ENCODE measurements around the gene ZIC4. TPM values are rescaled to one million over a fixed set of nuclear protein-coding genes. Genes with fewer than 3 reads are reported as not detected.

The ZIC4 gene
- total RNA-seq, 1 donor from 2014 or later = not detected

DNA sequence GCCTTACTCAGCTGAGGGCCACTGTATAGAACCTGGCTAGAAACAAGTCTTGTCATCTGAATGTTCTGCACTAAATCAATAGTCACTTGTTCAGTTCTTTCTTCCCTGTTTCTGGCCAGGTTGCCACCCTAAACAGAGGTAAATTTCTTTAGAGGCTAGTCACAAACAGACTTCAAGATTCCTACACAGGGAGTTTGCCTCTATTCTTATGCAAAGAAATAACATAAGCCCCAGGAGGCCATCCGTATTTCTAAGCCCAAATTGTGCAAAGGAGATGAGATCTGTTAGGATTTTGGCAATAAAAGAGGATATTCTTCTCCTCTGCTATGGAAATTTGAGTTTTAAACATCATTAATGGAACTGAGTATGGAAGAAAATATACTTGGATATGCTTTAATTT, 4.9 kb downstream of the ZIC4 start:
- no peak overlapping the region for H3K27ac Mint-ChIP-seq (ENCODE audit: unreplicated experiment)
- no peak for DNase-seq
- H3K9me3 Mint-ChIP-seq (ENCODE audit: unreplicated experiment) = peaks cover 8% of the 10 kb centered on the region
- TF ChIP-seq, protein P1, sequence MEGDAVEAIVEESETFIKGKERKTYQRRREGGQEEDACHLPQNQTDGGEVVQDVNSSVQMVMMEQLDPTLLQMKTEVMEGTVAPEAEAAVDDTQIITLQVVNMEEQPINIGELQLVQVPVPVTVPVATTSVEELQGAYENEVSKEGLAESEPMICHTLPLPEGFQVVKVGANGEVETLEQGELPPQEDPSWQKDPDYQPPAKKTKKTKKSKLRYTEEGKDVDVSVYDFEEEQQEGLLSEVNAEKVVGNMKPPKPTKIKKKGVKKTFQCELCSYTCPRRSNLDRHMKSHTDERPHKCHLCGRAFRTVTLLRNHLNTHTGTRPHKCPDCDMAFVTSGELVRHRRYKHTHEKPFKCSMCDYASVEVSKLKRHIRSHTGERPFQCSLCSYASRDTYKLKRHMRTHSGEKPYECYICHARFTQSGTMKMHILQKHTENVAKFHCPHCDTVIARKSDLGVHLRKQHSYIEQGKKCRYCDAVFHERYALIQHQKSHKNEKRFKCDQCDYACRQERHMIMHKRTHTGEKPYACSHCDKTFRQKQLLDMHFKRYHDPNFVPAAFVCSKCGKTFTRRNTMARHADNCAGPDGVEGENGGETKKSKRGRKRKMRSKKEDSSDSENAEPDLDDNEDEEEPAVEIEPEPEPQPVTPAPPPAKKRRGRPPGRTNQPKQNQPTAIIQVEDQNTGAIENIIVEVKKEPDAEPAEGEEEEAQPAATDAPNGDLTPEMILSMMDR (IDR thresholded peaks at IDR 0.05; ENCODE audit: partially characterized antibody, unreplicated experiment) = no peak
- H3K36me3 Mint-ChIP-seq (ENCODE audit: unreplicated experiment) = no peaks in the 10 kb centered on the region
- no peak overlapping the region for H3K4me3 Mint-ChIP-seq (ENCODE audit: unreplicated experiment)
- H3K4me1 Mint-ChIP-seq (ENCODE audit: low read depth, unreplicated experiment) = no peaks in the 10 kb centered on the region
- H3K27me3 Mint-ChIP-seq (ENCODE audit: unreplicated experiment) = peaks cover 46% of the 10 kb centered on the region

GRCh38 chr3:147400999-147401398, 5.3 kb downstream of the ZIC4 start:
- H3K27ac Mint-ChIP-seq (ENCODE audit: unreplicated experiment) = no peak overlapping the region
- peaks cover 46% of the 10 kb centered on the region for H3K27me3 Mint-ChIP-seq (ENCODE audit: unreplicated experiment)
- TF ChIP-seq, protein P1 (IDR thresholded peaks at IDR 0.05; ENCODE audit: partially characterized antibody, unreplicated experiment) = no peak
- H3K36me3 Mint-ChIP-seq (ENCODE audit: unreplicated experiment) = no peaks in the 10 kb centered on the region
- no peak overlapping the region for H3K4me3 Mint-ChIP-seq (ENCODE audit: unreplicated experiment)
- H3K9me3 Mint-ChIP-seq (ENCODE audit: unreplicated experiment) = peaks cover 8% of the 10 kb centered on the region
- DNase-seq = no peak
- H3K4me1 Mint-ChIP-seq (ENCODE audit: low read depth, unreplicated experiment) = no peaks in the 10 kb centered on the region

DNA sequence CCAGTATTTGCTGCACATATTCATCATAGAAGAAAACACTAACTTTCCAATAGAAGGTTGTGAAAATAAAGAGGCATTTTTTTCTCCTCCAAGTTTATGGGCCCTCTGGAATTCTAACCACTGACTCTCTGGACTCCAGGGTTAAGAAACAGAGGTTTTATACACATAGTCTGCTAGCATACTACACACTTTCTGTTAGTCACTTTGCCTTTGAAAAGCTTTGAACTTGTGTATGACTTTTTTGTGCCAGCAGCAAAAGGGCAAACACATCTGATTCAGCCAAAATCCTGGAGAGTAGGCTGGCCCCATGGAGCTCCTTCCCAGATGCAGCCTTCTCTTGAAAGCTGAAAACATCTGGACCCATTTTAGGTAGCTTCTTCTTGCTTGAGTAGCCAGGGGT, 6.2 kb downstream of the ZIC4 start:
- Mint-ChIP-seq H3K27ac (ENCODE audit: unreplicated experiment) (no peak overlapping the region), H3K4me3 (ENCODE audit: unreplicated experiment) (no peak overlapping the region), H3K36me3 (ENCODE audit: unreplicated experiment) (no peaks in the 10 kb centered on the region), H3K4me1 (ENCODE audit: low read depth, unreplicated experiment) (no peaks in the 10 kb centered on the region), H3K27me3 (ENCODE audit: unreplicated experiment) (peaks cover 49% of the 10 kb centered on the region), H3K9me3 (ENCODE audit: unreplicated experiment) (peaks cover 12% of the 10 kb centered on the region)
- TF ChIP-seq, protein P1 (IDR thresholded peaks at IDR 0.05; ENCODE audit: partially characterized antibody, unreplicated experiment) = no peak
- DNase-seq = no peak

DNA sequence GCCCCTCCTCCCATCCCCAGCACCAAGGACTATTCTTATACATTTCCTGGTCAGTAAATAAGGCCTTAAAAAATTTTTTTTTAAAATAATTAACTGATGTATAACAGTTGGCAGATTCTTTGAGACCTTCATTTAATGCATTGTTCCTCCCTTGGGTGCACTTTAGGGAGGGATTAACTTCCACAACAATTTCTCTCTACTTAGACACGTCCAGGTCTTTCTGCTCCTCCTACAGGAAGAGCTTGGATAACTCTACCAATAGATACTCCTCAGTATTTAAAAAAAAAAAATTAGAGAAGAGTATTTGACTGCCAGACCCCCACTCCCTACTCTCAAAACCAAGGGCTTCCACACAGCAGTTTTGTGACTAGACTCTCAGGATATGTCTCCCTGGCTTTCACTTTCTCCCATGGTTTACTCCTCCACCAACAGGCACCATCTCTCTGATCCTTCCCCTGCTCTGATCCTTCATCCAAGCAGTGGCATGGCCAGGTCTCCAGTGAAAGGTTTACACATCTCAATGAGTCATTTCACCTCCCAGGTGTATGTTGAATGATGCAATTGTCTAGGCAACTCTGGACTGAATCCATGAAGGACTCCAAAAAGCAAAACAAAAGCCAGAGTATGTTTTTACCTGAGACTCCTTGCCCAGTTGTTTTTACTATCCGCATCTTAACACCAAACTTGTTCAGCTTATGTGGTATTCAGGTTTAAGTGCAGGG, 7.4 kb downstream of the ZIC4 start:
- Mint-ChIP-seq H3K4me1 (ENCODE audit: low read depth, unreplicated experiment) (peaks cover 1% of the 10 kb centered on the region), H3K27me3 (ENCODE audit: unreplicated experiment) (peaks cover 50% of the 10 kb centered on the region), H3K36me3 (ENCODE audit: unreplicated experiment) (no peaks in the 10 kb centered on the region), H3K4me3 (ENCODE audit: unreplicated experiment) (no peak overlapping the region), H3K9me3 (ENCODE audit: unreplicated experiment) (peaks cover 13% of the 10 kb centered on the region), H3K27ac (ENCODE audit: unreplicated experiment) (no peak overlapping the region)
- DNase-seq = no peak
- TF ChIP-seq, protein P1 (IDR thresholded peaks at IDR 0.05; ENCODE audit: partially characterized antibody, unreplicated experiment) = no peak
